TTC549 (cell line): ENCODE data around the gene ZNF385B.

ENCODE experiments used
- FAIRE-seq: peaks from 2 replicates; lab custom pipeline; 2012; peaks lifted over from hg19 to GRCh38; lab: Jason Lieb, UNC

ZNF385B gene

GRCh38 chr2:179741317-179741716 is 120.1 kb downstream of the ZNF385B start:
- FAIRE-seq, result no peak

DNA sequence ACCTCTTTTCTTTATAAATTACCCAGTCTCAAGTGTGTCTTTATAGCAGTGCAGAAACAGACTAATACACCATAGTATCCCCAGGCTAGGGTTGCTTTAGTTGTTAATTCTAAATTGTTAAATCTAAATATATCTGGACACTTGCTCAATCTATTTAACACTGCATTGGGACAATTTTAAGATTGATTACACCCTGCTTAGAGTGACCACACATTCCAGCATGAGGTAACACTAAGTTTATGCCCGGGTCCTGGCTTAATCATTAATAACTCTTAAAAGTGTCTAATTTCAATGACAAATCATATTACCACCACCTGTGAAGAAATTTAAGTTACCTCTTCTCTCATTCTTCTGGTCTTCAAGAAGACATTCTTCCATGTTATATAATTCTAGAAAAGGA is 131.4 kb downstream of the ZNF385B start:
- FAIRE-seq, result no peak

DNA sequence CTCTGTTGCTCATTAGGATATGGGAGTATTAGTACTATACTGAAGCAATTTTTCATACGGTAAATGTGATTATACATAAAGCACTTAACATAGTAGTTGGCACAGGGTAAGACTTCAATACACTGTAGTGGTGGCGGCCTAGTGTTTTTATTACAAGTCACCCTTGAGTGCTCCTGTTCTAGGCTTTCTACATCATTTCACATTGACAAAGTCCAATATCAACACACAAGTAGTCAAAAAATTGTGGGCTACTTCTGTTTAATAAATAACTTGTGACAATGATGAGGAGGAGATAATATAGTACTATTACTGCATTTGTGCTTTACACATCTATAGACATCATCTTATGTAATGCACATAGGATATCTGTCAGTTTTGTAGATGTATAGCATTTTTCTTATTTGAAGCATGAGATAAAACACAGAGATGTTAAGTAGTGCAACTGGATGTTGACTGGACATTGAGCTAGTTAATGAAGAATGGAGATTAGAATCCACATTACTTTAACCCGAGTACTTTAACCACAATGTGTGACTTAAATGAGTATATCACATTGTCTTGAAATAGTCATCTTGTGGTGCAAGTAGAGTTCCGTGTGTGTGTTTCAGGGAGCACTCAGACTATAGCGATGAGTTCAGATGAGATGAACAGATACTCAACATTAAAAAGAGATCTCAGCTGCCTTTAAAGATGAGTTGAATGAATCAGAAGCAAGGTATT is 134.8 kb downstream of the ZNF385B start:
- no peak for FAIRE-seq

GRCh38 chr2:179724403-179724802 is 137.0 kb downstream of the ZNF385B start:
- FAIRE-seq, result no peak

DNA sequence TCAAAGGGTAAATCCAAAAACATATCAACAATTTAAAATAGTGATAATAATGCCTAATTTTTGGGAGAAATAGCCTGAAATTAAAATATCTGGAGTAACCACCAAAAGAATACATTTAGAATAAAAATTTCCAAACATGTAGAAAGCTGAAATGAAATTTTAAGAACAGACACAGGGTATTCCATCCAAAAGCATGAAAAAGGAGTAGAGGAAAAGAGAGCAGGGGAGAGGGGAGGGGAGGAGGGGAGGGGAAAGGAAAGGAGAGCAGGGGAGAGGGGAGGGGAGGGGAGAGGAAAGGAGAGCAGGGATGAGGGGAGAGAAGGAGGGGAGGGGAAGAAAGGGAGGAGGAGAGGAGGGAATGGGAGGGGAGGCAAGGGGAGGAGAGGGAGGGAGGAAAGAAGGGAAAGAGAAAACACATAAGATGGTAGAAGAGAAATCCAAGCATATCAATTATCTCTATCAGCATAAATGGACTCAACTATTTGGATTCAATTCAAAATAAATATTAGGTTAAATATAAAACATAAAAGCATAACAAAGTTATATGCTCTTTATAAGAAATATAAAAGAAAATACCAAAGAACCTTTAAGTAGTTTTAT is 141.1 kb downstream of the ZNF385B start:
- FAIRE-seq, result no peak

DNA sequence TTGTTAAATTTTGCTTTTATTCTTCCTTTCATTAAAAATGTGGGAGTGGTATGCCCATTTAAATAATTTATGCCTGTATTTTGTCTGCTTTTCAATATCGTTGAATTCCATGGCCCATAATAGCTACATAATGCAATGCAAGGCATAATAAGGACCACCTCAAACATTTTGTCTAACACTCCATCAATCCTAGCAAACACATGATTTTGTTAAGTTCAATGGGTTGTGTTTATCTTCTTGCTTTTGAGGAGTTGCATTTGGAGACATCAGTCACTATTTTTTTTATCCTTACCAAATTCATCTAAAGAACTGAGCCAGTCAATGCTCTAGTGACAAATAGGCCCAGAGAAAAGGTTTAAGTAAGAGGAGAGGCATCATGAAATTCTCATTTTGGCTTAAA is 145.5 kb downstream of the ZNF385B start:
- FAIRE-seq, result no peak

GRCh38 chr2:179715196-179715595 is 146.2 kb downstream of the ZNF385B start:
- no peak for FAIRE-seq

DNA sequence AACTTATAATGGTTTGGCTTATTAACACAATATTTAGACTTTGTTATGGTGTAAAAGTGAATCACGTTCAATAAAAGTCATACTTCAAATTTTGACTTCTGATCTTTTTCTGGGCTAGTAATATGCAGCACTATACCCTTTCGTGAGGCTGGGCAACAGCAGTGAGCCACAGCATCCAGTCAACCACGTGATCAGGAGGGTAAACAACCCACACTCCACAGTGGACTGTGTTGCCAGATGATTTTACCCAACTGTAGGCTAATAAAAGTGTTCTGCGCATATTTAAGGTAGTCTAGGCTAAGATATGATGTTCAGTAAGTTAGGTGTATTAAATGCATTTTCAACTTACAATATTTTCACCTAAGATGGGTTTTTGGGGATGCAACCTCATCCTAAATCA is 148.6 kb downstream of the ZNF385B start:
- no peak for FAIRE-seq

- no peak for FAIRE-seq
Observed at GRCh38 chr2:179711375-179711774, 150.0 kb downstream of the ZNF385B start.

GRCh38 chr2:179703702-179704101 is 157.7 kb downstream of the ZNF385B start:
- FAIRE-seq, result no peak

DNA sequence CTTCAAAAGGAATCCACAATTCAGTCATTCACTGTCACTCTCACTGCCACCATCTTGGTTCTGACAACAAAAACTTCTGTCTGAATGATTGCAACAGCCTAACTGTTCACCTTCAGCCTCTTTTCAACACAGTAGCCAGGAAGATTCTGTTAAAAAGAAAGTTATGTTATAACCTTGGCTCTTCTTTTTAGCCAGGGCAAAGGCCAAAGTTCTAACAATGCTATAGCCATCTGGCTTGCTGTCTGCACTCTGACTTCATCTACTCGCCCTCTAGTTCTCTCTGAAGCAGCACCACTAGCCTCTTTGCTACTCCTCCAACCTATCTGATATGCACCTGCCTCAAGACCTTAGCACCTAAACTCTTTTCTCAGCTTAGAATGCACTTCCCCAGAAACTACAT is 158.5 kb downstream of the ZNF385B start:
- no peak for FAIRE-seq

DNA sequence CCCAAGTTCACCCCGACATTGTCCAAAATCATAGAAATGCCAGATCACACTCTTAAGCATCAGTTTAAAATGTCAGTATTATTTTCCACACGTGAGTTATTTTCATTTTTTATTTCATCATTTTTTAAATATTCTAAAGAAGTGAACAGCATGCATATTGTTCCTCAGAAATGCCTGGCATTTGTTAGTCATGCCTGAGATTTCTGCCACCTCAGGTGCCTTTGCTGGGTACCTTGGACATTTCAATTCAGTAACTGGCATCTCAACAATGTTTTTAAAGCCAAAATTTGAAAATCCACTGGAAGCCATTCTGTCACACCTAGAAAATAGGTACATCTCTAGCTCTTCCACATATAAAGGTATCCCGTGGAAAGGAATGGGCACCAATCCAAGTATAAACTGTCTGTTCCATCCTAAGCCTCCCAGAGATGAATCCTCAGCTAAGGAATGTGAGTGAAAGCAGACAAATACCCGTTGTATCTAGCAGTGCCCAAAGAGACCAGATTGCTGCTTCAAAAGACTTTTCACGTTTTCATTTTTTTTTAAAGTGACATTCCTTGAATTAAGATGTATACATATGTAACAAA is 159.8 kb downstream of the ZNF385B start:
- no peak for FAIRE-seq

GRCh38 chr2:179695486-179695885 is 165.9 kb downstream of the ZNF385B start:
- FAIRE-seq, result no peak

GRCh38 chr2:179694963-179695362 is 166.4 kb downstream of the ZNF385B start:
- FAIRE-seq, result no peak

- FAIRE-seq, result no peak
Observed at GRCh38 chr2:179692610-179693009, 168.8 kb downstream of the ZNF385B start.

DNA sequence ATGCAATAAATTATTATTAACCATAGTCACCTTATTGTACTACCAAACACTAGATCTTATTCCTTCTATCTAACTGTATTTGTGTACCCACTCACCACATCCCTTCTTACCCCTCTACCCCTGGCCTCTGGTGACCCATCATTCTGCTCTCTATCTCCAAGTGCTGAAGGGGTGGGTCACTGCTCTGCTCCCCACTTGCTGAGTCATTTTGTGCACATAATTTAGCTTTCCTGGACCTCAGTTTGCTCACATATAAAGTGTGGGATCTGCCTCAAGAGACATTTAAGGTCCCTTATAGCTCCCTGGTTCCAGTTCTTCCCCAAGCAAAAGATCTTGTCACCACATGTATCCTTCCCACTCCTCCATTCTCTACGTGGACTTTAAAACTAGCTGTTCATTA is 169.4 kb downstream of the ZNF385B start:
- FAIRE-seq, result no peak

DNA sequence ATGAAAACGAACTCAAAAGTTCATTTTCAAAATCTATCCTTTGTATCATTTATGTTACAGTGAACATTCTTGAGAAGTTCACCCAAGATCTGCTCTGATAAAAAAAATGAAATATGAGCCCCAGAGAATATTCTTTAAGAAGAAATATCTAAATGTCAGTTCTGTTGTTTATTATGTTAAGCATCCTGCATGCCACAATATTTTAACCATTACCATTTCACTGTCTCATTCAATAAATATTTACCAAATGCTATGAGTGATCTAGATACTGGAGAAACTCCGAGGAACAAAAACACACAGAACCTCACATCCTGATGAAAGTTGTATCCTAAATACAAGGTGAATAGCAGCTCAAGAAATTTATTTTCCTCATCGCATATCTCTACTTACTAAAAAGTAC is 170.2 kb downstream of the ZNF385B start:
- no peak for FAIRE-seq

DNA sequence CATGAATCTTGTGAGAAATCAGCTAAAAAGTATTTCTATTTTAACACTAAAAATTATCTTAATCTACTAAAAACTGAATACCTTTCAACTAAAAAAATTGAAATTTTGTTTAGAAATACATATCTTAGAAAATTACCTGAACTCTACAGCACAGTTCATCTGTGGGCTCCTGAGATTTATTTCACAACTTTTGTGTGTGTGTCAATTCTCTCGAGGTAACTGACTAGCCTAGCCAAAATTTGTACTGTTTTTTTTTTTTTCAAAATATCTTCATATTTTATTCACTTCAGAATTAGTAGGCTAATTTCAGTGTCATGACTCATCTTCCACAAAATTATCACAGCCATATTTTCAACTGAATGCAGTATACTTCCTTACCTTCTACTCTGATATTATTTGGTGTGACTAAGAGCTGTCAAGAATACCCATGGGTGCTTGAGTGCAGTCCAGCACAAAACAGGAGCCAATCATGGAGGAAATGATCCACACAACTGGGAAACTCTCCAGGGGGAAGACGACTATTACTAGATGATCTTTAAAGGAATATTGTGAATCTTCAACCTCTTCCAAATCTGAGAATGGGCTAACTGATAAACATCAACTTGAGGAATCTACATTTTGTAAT is 174.6 kb downstream of the ZNF385B start:
- no peak for FAIRE-seq

GRCh38 chr2:179686069-179686468 is 175.3 kb downstream of the ZNF385B start:
- FAIRE-seq, result no peak

- FAIRE-seq, result no peak
Observed at GRCh38 chr2:179685146-179685545, 176.3 kb downstream of the ZNF385B start.

DNA sequence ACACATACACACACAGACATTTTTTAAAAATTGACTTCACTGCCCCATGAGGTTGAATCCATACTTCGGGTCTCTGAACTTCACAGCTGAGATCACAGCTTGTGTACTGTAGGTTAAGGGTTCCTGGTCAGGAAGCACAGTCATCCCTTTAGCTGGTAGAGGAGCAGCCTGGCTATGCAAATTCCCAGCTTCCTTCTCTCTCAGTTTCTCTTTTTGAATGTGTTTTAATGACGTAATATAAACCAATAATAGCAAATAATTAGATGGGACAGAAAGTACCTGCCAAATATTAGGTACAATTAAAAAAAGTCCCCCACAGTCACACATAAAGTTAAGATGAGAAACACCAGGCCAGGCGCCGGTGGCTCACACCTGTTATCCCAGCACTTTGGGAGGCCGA is 178.7 kb downstream of the ZNF385B start:
- FAIRE-seq, result no peak

GRCh38 chr2:179677746-179678505 is 183.5 kb downstream of the ZNF385B start:
- no peak for FAIRE-seq
